Suppressor macrophage treated with lipopolysaccharide for 1 hour (primary cell): Measurements from ENCODE around the gene KDM6A.
"Not testable (repeated sequence)": the region's sequence is repeated elsewhere in the genome, so short reads cannot be mapped to it uniquely, and the experiment has no call there.

Experiments used
- DNase-seq, 3 donors: peaks; one replicate each; pipeline ENCODE4 v3.0.0-alpha.2; 2020 to 2022

Gene KDM6A

DNA sequence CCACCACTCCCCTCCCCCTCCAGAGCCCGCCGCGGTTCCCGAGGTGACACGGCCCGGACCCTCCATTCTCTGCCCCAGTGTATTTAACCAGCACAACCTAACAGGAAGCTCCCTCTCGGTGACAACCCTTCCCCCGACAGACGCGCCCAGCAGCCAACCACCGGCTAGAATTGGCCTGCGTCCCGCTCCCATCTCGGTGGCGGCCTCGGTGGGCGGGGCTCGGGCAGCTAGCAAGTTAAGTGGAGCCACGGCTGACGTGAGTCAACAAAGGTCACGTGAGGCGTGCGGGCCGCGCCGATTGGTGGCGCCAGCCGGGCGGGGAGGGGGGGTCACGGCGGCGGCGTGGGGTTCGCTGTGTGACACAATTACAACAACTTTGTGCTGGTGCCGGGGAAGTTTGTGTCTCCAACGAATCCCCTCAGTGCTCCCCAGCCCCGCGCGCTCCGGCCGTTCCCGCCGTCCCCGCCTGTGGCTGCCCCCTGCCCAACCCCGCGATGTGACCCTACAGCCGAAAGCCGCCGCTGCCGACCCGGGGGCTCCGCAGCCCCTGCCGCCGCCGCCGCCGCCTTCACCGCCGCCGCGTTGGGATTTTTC, at the start of gene KDM6A:
Gene KDM6A (plus strand): TSS at position 368 of the 594 bp plus-strand sequence. CDS start 364 bp downstream, outside the sequence.
- DNase-seq, result peak; percentile 95 to 96 (median 96)

DNA sequence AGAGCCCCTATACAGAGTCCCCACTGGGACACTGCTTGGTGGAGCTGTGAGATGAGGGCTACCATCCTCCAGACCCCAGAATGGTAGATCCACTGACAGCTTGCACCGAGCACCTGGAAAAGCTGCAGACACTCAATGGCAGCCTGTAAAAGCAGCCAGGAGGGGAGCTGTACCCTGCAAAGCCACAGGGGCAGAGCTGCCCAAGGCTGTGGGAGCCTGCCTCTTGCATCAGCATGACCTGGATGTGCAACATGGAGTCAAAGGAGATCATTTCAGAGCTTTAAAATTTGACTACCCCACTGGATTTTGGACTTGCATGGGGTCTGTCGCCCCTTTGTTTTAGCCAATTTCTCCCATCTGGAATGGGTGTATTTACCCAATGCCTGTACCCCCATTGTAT, 49.8 kb upstream of the KDM6A start:
- not testable (repeated sequence) for DNase-seq

DNA sequence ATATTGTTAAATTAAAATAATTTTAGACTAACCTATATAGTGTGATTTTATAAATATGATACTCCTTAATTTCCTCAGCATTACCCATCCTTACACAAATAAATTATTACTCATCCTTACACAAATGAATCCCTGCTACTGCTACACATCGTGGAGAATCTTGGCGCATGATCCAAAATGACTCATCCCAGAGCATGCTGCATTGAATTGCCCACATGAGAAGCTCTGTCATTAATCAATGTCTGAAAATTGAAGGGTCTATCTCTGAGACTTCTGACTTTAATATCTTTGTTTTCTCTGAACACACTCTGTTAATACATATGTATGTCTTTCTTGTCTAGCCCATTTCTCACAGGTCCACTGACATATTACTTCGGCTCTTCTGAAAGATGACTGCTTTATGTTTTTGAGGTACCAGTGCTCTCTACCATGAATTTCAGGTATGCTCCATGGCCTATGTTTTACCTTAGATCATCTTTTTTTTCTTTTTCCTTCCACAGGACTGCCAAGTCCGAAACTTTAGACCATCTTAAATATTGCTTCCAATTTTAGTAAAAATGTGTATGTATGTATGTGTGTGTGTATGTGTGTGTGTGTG, 44.9 kb upstream of the KDM6A start:
- peak; percentile 6 to 28 (median 22) for DNase-seq

DNA sequence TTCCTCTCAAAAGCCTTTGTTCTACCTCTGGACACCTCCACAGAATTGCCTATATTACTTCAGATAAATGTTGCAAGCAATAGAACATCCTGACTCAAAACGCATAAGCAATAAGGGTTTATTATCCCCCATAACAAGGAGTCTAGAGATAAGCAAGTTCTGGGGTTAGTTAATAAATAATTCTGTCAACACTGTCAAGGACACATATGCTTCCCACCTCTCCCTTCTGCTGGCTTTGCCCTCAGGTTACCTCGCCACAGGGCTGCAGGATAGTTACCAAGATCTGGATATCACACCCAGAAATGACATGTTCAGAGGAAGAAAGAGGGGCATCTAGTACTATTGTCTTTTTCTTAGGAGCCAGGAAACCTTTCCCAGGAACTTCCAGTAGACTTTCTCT, 43.2 kb upstream of the KDM6A start:
- no peak for DNase-seq

DNA sequence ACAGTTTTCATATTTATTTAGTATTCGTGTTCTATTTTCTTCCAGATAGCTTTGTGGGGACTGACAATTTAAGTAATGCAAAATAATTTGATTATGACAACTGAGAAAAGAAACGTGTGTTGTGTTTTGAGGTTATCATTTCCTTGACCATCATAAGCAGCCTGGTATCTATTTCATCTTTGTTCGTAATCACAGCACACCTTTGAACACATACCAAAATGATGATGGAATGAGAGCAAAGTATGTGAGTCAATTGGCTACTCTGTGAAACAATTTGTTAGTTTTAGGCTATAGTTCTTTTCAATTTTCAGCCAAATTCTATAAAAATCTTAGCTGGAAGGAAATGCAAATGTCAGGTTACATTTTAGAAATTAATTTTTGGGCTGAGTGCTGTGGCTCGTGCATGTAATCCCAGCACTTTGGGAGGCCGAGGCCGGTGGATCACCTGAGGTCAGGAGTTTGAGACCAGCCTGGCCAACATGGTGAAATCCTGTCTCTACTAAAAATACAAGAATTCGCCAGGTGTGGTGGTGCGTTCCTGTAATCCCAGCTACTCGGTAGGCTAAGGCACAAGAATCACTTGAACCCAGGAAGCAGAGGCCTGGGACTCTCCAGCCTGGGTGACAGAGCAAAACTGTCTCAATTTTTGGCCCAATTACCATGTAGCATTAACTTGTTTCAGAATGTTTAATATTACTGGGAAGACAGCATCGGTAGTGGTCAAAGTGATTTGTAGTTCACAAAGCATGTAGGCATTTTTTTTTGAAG, 30.3 kb upstream of the KDM6A start:
- no peak for DNase-seq

DNA sequence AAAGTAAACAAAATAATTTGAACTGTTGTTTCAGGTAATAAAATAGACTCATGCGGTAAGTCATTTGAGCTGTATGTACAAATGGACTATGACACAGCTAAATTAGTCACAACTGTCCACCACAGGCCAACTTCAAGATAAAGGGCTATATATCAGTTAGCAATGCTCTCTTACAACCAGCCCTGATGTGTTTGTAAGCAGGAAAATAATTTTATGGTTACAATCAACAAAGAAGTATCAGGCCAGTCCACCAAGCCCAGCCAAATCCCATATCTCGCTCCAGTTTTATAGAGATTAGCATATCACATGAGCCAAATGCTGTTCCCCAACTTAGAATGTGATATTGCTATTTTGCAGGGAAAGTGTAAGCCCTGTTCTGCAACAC, 29.7 kb upstream of the KDM6A start:
- DNase-seq, result no peak

DNA sequence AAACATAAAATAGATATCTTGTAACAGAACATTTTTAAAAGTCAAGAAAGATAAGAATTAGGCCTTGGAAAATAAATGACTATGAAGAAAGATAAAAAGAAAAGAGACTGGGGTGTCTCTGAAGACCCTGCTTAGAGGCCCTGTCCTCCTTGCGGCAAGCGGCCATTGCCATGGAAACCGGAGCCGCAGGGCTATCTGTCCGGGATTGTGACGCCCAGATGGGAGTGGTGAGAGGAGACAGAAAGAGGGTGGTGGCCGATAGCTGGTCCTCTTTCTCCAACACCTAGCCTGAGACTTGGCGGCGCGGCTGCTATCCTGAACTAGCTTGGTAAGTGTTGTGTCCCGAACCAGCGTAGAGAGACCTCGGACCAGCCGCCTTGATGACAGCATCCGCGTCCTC, 29.2 kb upstream of the KDM6A start, which contains the start of gene DUSP21:
Gene DUSP21 (plus strand): TSS at position 269 of the 400 bp plus-strand sequence. CDS start 112 bp downstream, at position 381.
- DNase-seq, result no peak

DNA sequence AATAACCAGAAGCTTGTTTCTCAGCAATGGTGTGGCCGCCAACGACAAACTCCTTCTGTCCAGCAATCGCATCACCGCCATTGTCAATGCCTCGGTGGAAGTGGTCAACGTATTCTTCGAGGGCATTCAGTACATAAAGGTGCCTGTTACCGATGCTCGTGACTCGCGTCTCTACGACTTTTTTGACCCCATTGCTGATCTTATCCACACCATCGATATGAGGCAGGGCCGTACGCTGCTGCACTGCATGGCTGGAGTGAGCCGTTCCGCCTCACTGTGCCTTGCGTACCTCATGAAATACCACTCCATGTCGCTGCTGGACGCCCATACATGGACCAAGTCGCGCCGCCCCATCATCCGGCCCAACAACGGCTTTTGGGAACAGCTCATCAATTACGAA, 28.8 kb upstream of the KDM6A start:
- no peak for DNase-seq

DNA sequence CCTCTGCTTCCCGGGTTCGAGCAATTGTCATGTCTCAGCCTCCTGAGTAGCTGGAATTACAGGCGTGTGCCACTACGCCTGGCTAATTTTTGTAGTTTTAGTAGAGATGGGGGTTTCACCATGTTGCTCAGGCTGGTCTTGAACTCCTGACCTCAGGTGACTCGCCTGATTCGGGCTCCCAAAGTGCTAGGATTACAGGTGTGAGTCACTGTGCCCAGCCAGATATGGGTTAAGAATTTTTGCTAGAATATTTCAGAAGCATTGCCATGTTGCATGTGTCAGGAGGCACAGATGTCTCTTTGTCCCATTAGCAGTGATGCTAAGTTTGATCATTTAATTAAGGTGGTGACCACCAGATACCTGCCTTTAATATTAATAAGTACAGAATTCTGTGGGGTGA, 22.1 kb upstream of the KDM6A start:
- not testable (repeated sequence) for DNase-seq

DNA sequence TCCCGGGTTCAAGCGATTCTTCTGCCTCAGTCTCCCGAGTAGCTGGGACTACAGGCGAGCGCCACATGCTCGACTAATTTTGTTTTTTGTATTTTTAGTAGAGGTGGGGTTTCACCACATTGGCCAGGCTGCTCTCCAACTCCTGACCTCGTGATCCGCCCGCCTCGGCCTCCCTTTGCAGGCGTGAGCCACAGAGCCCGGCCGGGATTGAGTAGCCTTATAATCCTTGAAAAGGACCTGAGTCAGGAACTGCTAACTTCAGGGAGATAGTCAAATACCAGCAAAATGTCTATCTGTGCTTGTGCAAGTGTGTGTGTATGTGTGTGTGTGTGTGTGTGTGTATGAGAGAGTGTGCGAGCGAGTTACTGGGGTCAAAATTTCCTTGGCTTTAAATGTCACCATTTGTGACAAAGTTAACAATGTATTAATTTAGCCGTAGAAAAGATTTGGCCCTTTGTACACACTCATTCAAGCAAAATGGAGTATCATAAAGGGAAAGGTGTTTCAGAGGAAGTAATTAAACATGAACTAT, 1.8 kb upstream of the KDM6A start:
- DNase-seq, result no peak

DNA sequence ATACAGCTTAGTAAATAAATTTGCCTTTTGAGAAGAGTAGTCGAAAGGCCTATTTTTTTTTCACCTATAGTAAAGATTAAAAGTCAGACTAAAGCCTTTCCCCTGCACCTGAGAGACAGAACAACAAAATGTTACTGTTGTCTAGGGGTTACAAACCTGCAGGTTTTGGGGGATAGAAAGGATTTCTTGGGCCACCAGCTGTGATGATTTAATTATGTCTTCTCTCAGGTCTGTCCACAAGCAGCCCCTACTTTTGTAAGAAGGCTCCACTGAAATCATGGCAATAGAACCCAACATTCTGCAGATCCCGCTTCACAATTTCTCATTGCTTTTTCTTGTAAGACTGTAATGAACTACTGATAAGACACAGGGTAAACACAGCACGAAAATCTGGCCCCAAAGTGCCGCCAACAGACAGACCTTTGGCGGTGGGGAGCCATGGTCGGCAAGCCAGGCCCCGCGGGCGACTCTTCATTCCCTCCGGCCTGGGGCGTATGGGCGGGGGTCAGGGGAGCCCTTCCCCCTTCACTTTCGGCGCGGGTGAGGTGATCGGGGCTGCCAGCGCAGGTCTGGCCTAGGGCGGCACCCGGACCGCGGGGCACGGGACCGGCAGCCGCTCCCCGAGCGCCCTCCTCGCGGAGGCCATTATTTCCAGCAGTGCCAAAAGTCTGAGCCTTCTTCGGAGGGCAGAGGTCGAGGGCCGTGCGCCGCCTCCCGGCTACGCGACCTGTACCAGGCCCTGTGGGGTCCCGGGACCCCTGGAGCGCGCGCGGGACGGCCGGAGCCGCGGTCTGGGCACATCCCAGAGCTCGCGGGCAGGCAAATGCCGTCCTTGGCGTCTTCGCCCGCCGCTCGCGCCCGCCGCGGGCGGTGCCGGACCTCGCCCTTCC, 812 bp upstream of the KDM6A start:
- DNase-seq, result peak in 2 of 3 donors; percentile 34 to 50

DNA sequence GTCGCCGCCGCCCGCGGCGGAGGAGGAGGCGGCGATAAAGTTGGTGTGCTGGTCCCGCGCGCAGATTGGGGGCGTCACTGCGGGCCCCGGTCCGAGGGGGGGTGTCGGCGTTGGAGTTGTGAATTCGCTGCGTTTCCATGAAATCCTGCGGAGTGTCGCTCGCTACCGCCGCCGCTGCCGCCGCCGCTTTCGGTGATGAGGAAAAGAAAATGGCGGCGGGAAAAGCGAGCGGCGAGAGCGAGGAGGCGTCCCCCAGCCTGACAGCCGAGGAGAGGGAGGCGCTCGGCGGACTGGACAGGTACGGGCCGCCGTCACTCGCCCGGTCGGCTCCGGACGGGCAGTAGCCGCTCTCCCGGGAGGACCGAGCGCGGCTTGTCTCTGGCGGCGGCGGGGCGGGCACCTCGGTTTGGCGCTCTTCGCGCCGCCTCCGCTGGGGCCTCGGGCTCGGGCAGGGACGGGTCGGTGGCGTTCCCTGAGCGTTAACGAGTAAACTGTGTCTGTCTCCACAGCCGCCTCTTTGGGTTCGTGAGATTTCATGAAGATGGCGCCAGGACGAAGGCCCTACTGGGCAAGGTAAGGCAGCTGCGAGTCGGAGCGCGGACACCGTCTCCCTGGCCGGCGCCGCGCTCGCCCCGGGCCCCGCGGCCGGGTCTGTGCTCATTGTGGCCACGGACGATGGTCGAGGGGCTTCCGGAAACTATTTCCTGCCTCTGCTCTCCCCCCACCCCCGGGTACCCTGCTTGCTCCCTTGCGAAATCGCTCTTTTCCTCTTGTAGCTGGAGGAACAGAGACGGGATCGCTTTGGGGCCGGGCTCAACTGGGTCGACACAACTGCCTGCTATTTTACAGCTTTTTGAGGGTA, 658 bp downstream of the KDM6A start:
- DNase-seq, result peak; percentile 57 to 73 (median 66)

DNA sequence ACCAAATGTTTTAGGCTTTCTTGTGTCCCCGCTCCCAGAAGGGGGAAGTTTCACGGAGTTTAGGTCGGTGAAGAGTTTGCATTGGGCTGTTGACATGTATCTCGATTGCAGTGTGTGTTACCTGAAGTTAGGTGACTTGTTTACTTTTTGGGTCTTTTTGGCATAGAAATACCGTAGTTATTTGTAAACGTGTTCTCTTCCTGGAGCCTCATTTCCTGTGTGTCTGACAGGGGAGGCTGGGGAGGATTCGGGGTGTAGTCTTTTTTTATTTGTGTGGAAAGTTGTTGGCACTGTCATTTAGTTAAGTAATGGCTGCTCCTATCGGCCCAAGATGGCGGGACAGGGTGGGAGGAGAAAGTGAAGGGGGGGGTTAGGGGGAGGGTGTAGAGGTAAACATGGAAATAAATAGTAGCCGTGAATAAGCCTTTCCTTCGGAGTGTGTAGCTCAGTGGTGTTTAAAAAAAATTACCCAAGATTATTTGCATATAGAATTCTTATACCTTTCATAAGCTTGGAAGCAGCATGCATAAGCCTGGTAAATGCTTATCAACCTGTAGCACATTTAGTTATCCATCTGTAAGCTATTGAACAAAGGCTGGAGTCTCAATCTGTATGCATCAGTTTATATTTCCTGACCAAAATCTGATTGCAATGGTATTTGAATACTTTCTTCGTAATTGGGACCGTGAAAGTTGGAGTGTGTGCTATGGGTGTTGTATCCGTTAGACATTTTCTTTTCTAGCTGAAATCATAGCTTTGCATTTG, 1.6 kb downstream of the KDM6A start:
- peak in 2 of 3 donors; percentile 40 to 49 for DNase-seq

DNA sequence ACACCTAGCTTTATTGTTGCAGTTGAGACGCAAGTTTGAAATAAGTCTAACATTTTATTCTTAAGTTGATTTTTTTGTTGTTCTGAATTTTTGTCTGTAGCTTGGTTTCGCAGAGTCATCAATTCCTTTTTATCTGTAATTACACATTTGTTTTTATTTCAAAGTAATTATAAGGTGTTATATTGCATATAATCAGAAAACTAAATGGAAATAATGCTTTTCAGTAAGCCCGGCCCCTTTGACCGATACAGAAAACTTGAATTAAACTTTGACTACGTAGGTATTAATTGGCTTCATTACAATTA, 2.1 kb downstream of the KDM6A start:
- no peak for DNase-seq

DNA sequence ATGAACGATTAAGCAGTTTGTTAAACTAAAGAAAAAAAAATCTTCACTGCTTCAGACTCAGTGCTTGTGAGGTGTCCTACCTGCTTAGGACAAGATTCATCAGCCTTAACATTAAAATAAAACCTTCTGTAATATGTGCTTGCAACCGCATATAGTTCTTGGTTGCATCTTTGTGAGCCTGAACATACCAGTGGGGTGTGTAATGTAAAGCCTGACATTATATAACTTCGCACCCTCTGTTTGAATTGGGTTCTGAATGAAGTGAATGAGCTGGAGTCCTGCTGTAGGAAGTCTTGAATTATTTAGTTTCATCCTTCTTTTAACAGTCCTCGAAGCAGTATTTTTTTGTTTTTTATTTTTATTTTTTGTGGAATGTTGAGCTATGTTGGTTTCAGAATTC, 3.1 kb downstream of the KDM6A start:
- DNase-seq, result no peak

DNA sequence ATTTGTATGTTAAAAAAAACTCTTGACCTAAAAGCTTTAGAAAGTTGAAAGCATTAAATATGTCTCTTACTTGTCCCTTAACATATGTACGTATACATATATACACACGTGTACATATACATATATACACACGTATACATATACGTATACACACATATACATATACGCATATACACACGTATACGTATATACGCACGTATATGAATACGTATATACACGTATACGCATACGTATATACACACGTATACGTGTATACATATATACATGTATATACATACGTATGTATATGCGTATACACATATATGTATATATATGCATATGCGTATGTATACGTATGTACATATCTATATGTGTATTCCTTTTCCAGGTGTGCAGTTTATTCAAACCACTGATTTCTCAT, 3.8 kb downstream of the KDM6A start:
- no peak for DNase-seq

DNA sequence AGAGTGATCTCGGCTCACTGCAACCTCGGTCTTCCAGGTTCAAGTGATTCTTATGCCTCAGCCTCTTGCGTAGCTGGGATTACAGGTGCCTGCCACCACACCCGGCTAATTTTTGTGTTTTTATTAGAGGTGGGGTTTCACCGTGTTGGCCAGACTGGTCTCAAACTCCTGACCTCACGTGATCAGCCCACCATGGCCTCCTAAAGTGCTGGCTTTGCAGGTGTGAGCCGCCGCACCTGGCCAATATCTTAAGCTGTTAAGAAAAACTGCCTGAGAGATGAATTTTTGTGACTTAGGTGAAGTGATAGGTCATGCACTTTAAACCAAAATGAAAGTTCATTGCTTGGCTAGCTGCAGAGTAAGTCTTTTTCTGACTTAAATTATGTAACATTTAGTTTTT, 5.8 kb downstream of the KDM6A start:
- no peak for DNase-seq

DNA sequence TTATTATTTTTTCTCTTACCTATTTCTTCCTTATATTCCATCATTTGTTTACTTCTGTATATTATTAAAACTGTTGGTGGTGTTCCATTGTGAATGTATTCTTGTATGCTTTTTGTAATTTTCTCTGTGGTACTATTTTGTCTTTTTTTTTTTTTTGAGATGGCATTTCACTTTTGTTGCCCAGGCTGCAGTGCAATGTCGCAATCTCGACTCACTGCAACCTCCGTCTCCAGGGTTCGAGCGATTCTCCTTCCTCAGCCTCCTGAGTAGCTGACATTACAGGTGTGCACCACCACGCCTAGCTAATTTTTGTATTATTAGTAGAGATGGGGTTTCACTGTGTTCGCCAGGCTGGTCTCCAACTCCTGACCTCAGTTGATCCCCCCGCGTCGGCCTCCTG, 8.6 kb downstream of the KDM6A start:
- DNase-seq, result no peak

DNA sequence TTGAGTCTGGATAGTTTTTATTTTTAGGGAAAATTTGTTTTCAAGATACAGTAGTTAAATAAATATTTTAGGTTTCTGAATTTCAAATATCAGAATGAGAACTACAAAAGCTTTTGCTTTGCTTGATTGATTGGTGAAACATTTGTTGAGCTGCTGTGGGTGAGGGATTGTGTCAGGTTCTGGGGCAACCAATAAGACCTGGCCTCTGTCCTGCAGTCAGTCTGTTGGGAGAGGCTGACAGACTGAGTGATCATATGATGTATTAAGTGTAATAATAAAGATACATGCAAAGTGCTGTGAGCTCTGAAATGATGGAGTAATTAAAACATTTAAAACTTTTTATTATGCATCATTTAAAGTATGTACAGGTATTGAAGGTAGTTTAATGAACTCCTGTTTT, 9.6 kb downstream of the KDM6A start:
- DNase-seq, result no peak

DNA sequence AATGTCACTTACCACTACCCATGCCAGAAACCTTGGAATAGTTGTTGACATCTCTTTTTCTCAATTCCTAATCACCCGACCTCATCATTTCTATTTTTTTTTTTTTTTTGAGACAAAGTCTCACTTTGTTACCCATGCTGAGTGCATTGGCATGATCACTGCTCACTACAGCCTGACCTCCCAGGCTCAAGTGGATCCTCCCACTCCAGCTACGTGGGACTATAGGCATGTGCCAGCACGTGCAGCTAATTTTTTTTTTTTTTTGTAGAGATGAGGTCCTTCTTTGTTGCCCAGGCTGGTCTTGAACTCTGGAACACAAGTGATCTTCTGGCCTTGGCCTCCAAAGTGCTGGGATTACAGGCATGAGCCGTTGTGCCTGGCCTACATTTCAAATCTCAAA, 12.0 kb downstream of the KDM6A start:
- DNase-seq, result no peak

DNA sequence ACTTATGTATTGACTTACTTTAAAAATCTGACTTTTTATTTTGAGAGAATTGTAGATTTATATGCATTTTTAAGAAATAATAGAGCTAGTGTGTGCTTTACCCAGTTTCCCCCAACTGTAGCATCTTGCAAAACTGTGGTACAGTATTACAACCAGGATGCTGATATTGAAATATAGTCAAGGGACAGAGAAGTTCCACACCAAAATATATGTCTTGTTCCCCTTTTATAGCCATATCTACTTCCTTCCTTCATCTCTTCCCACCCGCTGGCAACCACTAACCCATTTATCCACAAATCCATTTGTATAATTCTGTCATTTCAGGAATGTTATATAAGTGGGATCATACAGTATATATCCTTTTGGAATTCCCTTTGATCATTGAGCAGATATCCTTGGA, 16.8 kb downstream of the KDM6A start:
- peak in 2 of 3 donors; percentile 21 to 32 for DNase-seq
